HepG2 (cell line): Measurements from ENCODE around the gene CARMIL3. TPM values are rescaled to one million over a fixed set of nuclear protein-coding genes. Genes with fewer than 3 reads are reported as not detected.

ENCODE experiments used
- BORCS8-MEF2B ChIP-seq: sonication (generic); formaldehyde crosslinking; IDR thresholded peaks from 2 replicates; pipeline ENCODE4 v1.8.0; 2022; ENCODE audit warnings: mild to moderate bottlenecking, missing genetic modification reagents
- CHD2 ChIP-seq: IDR thresholded peaks from 2 replicates; pipeline ENCODE4 v1.6.1; 2011; ENCODE audit warnings: low read depth, low read length, improper control_type of control experiment
- CREB1 ChIP-seq, 2 experiments: fragments of 450-650 bp in 1 of 2; IDR thresholded peaks; 2 replicates each; pipeline ENCODE4 v1.6.1; 2016 to 2017; ENCODE audit warnings: control low read depth in 1 of 2, mild to moderate bottlenecking in 1 of 2, missing compliant biosample characterization in 1 of 2, missing genetic modification characterization in 1 of 2
- ISL2 ChIP-seq: sonication (generic); formaldehyde crosslinking; IDR thresholded peaks from 2 replicates; pipeline ENCODE4 v1.5.0; 2020; ENCODE audit warnings: missing genetic modification reagents
- NCOA1 ChIP-seq: sonication (generic); formaldehyde crosslinking; IDR thresholded peaks from 2 replicates; pipeline ENCODE4 v1.9.0; 2021; ENCODE audit warnings: missing genetic modification reagents
- NFKB2 ChIP-seq: sonication (generic); formaldehyde crosslinking; IDR thresholded peaks from 2 replicates; pipeline ENCODE4 v1.4.0; 2020; ENCODE audit warnings: missing genetic modification reagents, borderline replicate concordance
- TBX2 ChIP-seq: sonication (generic); formaldehyde crosslinking; IDR thresholded peaks from 2 replicates; pipeline ENCODE4 v1.5.0; 2020; ENCODE audit warnings: missing genetic modification reagents, mild to moderate bottlenecking, borderline replicate concordance
- ZC3H13 ChIP-seq: sonication (generic); formaldehyde crosslinking; IDR thresholded peaks from 2 replicates; pipeline ENCODE4 v1.8.1; 2023; ENCODE audit warnings: mild to moderate bottlenecking, missing genetic modification reagents, moderate library complexity
- ZFP36L1 ChIP-seq: sonication (generic); formaldehyde crosslinking; IDR thresholded peaks from 2 replicates; pipeline ENCODE4 v1.8.0; 2022; ENCODE audit warnings: mild to moderate bottlenecking, missing genetic modification reagents, moderate library complexity
- ZKSCAN1 ChIP-seq: fragments of 150-350 bp; IDR thresholded peaks from 2 replicates; pipeline ENCODE4 v1.6.1; 2014; ENCODE audit warnings: low read length
- ZMYM3 ChIP-seq: sonication (generic); formaldehyde crosslinking; IDR thresholded peaks from 2 replicates; pipeline ENCODE4 v1.5.1; 2020; ENCODE audit warnings: mild to moderate bottlenecking, missing genetic modification reagents
- ZNF296 ChIP-seq: sonication (generic); formaldehyde crosslinking; conservative IDR thresholded peaks from 2 replicates; pipeline ENCODE4 v1.5.0; 2020; ENCODE audit warnings: mild to moderate bottlenecking, missing genetic modification reagents
- ZNF430 ChIP-seq: sonication (generic); formaldehyde crosslinking; IDR thresholded peaks from 2 replicates; pipeline ENCODE4 v1.9.0; 2021; ENCODE audit warnings: mild to moderate bottlenecking, missing genetic modification reagents
- ZNF577 ChIP-seq: sonication (generic); formaldehyde crosslinking; IDR thresholded peaks from 2 replicates; pipeline ENCODE4 v1.4.0; 2020; ENCODE audit warnings: mild to moderate bottlenecking, low read depth, missing genetic modification reagents, borderline replicate concordance
- ZSCAN25 ChIP-seq: sonication (generic); formaldehyde crosslinking; IDR thresholded peaks from 2 replicates; pipeline ENCODE4 v1.8.0; 2022; ENCODE audit warnings: mild to moderate bottlenecking, missing genetic modification reagents
- polyA plus RNA-seq, 8 experiments: library from polyadenylated mRNA; depleted of rRNA in 3 of 8; stranded (reverse) in 7 of 8; unstranded in 1 of 8; fragments of >200 nt; fragmentation: Illumina TruSeq in 4 of 8; extraction: Trizol in 4 of 8; gene quantifications; 2 replicates each; pipeline versions ENCODE4 v1.2.1 to v1.2.3, GENCODE V29; 2011 to 2016; ENCODE audit warnings: low read depth in 4 of 8, missing spikeins in 1 of 8, mixed read lengths in 1 of 8; ENCODE audit not compliant: insufficient read depth in 1 of 8
- total RNA-seq, 5 experiments: library from RNA; depleted of rRNA; stranded (reverse); fragments of >200 nt; fragmentation: Illumina TruSeq; extraction: Trizol; gene quantifications; 2 replicates each; pipeline ENCODE4 v1.2.3, GENCODE V29; 2016; ENCODE audit warnings: low read depth in 1 of 5
- TF ChIP-seq, protein P1 (sequence below): sonication (generic); formaldehyde crosslinking; IDR thresholded peaks from 2 replicates; pipeline ENCODE4 v1.4.0; 2020; ENCODE audit warnings: missing genetic modification reagents
- TF ChIP-seq, protein P2 (sequence below): sonication (generic); formaldehyde crosslinking; conservative IDR thresholded peaks from 2 replicates; pipeline ENCODE4 v1.4.0; 2020; ENCODE audit warnings: missing genetic modification reagents
- TF ChIP-seq, protein P3 (sequence below): sonication (generic); formaldehyde crosslinking; IDR thresholded peaks from 2 replicates; pipeline ENCODE4 v1.8.0; 2022; ENCODE audit warnings: missing genetic modification reagents, mild to moderate bottlenecking, inconsistent platforms, borderline replicate concordance
- TF ChIP-seq, protein P4 (sequence below): sonication (generic); formaldehyde crosslinking; IDR thresholded peaks from 2 replicates; pipeline ENCODE4 v1.5.1; 2020; ENCODE audit warnings: mild to moderate bottlenecking, missing genetic modification reagents
- TF ChIP-seq, protein P5 (sequence below): sonication (generic); formaldehyde crosslinking; IDR thresholded peaks from 2 replicates; pipeline ENCODE4 v1.8.1; 2023; ENCODE audit warnings: mild to moderate bottlenecking, moderate library complexity, missing genetic modification reagents

CARMIL3 gene
- total and polyA plus RNA-seq, 2 of the 13 experiments (the other 11 are each of a cell fraction or from before 2014, with no cell fraction given) = 0.27 to 0.55 TPM

DNA sequence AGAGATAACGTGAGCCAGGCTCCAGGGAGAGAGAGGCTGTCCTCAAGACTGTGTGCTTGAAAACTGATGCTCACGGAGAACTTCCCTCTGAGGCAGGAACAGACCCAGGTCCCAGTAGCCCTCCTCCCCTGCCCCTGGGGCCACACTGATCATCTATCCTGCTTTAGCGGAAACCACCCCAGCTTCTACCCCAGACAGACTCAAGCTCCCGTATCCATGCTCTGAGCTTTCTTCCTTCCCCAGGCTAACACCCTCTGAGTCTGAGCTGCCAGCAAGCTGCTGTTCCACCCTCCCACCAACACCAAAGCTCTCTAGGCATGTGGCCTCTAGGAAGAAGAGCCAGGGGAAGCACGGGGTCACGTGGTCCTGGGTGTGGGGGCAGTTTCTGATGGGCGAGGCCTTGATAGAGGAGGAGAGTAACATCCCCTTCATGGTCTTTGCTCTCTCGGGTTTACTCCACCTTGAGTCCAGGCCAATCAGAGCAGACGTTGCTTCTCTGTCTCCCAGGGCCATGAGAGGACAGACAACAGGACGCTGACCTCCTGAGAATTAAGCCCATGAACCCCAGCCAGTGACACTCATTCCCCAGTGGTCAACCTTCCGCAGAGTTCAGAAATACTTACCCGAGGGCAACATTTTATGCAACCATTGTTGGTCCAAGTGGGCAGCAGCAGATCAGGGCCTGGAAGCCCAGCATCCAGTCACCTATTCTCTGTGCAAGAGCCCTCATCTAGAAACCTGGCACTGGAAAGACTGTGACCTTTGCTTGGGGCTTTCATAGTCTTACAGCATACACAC, 43.7 kb downstream of the CARMIL3 start (continued):
- TF ChIP-seq, protein P1, sequence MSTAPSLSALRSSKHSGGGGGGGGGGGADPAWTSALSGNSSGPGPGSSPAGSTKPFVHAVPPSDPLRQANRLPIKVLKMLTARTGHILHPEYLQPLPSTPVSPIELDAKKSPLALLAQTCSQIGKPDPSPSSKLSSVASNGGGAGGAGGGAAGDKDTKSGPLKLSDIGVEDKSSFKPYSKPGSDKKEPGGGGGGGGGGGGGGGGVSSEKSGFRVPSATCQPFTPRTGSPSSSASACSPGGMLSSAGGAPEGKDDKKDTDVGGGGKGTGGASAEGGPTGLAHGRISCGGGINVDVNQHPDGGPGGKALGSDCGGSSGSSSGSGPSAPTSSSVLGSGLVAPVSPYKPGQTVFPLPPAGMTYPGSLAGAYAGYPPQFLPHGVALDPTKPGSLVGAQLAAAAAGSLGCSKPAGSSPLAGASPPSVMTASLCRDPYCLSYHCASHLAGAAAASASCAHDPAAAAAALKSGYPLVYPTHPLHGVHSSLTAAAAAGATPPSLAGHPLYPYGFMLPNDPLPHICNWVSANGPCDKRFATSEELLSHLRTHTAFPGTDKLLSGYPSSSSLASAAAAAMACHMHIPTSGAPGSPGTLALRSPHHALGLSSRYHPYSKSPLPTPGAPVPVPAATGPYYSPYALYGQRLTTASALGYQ (CRISPR knock-in tag) = peak; percentile 86; the same call in 1 of the 2 replicates
- TF ChIP-seq CHD2 (peak; percentile 39), ZC3H13 (CRISPR knock-in tag) (no peak), ZKSCAN1 (peak; percentile 74), ZFP36L1 (no peak), NCOA1 (no peak), ZNF296 (CRISPR knock-in tag) (no peak), TBX2 (CRISPR knock-in tag) (peak; percentile 85), ZNF430 (CRISPR knock-in tag) (peak; percentile 100), ISL2 (CRISPR knock-in tag) (peak; percentile 74), NFKB2 (CRISPR knock-in tag) (peak; percentile 98), ZNF577 (CRISPR knock-in tag) (peak; percentile 95; the same call in 1 of the 2 replicates), ZSCAN25 (CRISPR knock-in tag) (peak; percentile 94), CREB1 (IDR thresholded peaks at IDR 0.05) (peak; percentile 66; the same call in 1 of the 2 replicates), CREB1 (CRISPR knock-in tag; IDR thresholded peaks at IDR 0.05) (no peak), BORCS8-MEF2B (CRISPR knock-in tag) (peak; percentile 100), ZMYM3 (CRISPR knock-in tag) (peak; percentile 92)
- TF ChIP-seq, protein P2, sequence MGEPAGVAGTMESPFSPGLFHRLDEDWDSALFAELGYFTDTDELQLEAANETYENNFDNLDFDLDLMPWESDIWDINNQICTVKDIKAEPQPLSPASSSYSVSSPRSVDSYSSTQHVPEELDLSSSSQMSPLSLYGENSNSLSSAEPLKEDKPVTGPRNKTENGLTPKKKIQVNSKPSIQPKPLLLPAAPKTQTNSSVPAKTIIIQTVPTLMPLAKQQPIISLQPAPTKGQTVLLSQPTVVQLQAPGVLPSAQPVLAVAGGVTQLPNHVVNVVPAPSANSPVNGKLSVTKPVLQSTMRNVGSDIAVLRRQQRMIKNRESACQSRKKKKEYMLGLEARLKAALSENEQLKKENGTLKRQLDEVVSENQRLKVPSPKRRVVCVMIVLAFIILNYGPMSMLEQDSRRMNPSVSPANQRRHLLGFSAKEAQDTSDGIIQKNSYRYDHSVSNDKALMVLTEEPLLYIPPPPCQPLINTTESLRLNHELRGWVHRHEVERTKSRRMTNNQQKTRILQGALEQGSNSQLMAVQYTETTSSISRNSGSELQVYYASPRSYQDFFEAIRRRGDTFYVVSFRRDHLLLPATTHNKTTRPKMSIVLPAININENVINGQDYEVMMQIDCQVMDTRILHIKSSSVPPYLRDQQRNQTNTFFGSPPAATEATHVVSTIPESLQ (CRISPR knock-in tag) = no peak; the same call in 1 of the 2 replicates
- TF ChIP-seq, protein P3, sequence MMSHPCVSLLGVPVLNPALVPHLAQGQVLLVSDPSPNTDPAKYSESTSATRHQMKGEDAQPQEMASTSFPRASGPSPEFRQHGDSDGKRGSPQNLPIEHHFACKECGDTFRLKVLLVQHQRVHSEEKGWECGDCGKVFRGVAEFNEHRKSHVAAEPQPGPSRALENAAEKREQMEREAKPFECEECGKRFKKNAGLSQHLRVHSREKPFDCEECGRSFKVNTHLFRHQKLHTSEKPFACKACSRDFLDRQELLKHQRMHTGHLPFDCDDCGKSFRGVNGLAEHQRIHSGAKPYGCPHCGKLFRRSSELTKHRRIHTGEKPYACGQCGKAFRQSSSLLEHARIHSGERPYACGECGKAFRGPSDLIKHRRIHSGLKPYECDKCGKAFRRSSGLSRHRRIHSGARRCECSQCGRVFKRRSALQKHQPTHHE (CRISPR knock-in tag) = peak; percentile 80; the same call in 1 of the 2 replicates
- TF ChIP-seq, protein P4, sequence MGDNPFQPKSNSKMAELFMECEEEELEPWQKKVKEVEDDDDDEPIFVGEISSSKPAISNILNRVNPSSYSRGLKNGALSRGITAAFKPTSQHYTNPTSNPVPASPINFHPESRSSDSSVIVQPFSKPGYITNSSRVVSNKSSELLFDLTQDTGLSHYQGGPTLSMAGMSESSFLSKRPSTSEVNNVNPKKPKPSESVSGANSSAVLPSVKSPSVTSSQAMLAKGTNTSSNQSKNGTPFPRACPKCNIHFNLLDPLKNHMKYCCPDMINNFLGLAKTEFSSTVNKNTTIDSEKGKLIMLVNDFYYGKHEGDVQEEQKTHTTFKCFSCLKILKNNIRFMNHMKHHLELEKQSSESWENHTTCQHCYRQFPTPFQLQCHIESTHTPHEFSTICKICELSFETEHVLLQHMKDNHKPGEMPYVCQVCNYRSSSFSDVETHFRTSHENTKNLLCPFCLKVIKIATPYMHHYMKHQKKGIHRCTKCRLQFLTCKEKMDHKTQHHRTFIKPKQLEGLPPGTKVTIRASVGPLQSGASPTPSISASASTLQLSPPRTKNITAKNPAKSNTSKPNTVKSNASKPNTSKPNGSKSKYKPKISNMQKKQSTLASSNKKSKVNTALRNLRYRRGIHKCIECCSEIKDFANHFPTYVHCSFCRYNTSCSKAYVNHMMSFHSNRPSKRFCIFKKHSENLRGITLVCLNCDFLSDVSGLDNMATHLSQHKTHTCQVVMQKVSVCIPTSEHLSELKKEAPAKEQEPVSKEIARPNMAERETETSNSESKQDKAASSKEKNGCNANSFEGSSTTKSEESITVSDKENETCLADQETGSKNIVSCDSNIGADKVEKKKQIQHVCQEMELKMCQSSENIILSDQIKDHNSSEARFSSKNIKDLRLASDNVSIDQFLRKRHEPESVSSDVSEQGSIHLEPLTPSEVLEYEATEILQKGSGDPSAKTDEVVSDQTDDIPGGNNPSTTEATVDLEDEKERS (CRISPR knock-in tag) = peak; percentile 95
- TF ChIP-seq, protein P5, sequence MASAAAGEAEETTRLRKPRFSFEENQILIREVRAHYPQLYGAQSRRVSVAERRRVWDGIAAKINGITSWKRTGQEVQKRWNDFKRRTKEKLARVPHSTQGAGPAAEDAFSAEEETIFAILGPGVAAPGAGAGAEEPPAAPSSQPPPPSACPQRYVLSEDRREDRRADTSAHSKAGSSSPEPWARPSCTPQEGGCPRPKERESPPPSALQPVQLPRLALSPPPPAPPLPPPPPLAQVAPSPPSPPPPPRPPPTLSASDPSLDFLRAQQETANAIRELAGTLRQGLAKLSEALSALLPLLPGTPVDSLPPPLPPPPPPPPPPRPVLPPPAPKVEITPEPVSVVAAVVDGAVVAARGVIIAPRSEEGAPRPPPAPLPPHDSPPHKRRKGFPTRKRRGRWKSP (CRISPR knock-in tag) = no peak
